Stimulated activated CD4-positive, alpha-beta T cell treated with anti-CD3 and anti-CD28 coated beads, TNF-alpha, amount 100 ng/mL, for 48 hours (primary cell): ENCODE data around the gene SEMA3E.

Source experiments
- DNase-seq, 3 donors: peaks; one replicate each; pipeline ENCODE4 v3.0.0-alpha.2; 2020; ENCODE audit warnings: low read depth in 3 of 3

SEMA3E gene

DNA sequence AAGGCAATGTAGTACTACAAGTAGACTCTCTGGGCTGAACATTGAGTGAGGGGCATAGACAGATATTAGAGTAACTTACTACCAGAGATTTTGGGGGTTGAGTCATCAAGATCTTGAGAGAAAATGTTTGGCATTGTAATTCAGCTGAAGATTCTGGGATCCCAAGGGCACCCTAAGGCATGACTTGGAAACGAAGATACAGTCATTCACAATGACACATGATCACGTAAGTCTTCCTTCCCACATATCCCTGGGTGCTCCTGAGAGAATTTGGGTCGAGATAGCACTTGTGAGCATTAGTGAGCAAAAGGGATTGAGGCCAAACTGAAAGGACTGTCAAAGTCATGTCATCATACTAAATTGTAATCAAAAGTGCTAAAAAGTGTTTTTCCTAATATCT lies 293.8 kb downstream of the SEMA3E start:
- DNase-seq = no peak

DNA sequence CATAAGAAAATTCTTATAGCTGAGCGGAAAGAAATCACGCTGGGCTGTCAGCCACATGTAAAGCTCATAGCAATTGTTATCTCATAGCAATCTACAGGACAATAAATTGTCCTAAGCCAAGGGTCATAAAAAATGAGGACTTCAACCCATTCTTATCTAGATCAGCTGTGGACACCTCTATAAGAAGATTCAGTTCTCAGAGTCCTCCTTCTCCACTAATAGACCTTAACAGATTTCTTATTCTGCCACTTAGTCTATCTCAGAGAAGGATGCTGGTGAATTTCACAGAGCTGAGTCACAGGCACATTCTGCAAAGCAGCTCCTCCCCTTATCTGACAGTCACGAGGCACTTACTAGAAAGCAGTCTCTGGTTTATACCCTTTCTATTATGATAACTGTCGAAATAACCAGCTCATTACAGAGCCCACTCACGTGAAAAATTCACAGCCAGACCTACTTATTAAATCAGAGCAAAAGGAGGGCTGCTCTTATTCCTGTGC lies 300.9 kb downstream of the SEMA3E start:
- DNase-seq = no peak

DNA sequence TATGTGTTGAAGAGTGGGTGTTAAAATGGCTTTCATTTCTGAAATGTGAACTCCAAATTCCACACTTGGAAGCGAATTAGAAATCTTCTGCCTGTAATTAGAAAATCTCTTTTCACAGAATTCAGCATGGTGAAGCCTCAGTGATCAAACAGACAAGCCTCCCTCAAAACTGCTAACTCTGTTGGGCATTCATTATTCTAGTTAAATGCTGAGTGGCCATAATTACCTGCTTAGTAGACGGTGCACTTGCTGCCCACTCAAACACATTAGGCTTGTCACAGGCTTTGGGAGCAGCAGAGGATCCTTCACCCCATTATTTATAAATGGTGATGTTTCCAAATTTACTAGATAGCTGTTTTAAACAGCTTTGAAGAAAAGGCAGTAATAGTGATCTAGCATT lies 309.0 kb downstream of the SEMA3E start:
- no peak for DNase-seq

DNA sequence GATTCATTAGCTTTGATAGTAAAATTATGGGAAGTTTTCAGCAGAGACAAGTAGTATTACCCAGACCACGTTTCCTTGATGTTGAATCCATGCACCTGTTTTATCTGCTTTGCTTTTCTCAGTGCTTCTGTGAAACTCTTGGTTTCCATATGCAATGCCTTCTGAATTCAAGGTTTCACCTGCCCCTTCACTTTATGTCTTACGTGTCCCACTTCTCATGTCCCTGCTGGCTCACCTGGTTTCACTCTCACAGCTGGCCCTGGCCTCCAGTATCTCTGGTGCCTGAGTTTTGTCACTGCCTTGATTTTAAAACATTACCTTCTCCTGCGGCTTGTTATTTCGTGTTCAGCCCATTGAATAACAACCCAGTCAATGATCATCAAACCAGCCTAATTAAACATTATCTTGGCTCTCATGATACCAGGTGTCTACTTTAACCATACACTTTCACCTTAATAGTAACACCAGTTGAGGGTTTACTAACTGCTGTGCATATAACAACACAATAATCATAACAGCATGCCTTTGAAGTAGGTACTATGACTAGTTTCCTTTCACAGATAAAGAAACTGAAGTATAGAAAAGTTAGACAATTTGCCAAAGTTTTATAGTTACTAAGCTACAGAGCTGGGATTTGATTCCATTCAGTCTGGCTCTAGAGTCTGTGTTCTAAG lies 310.5 kb downstream of the SEMA3E start:
- DNase-seq = no peak

DNA sequence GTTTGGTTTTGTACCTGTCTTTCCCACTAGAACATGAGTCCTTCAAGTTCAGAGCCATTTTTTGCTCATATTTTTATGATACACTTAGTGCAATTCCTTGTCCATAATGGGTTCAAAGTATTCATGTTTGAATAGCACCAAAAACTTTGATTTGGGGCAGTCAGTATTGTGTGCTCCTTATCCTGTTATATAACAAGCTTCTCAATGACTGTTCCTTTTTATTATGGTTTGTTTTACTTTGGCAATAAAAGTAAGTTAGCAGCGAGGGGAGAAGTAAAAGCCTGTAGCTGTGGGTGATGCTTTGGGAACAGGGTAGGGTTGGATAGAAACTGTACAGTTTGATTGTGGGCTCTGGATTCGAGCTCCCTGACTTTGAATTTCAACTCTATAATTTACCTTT lies 311.9 kb downstream of the SEMA3E start:
- DNase-seq = no peak

DNA sequence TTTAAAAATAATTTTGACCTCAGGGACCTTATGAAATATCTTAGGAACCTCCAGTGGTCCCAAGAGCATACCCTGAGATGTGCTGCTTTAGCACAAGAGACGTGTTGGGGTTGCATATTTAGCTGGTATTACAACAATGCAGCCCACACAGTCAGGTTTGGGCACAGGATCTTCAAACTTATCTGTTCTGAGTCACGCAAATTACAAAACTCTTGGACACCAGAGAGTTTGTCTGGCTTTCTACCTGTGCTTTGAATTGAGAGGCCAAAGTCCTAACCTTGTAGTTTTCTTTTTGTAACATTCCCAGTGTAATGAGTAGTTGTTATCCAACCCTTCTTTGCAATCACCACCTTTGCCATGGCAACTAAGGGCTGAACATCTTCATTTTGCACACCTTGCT lies 322.7 kb downstream of the SEMA3E start:
- no peak for DNase-seq

DNA sequence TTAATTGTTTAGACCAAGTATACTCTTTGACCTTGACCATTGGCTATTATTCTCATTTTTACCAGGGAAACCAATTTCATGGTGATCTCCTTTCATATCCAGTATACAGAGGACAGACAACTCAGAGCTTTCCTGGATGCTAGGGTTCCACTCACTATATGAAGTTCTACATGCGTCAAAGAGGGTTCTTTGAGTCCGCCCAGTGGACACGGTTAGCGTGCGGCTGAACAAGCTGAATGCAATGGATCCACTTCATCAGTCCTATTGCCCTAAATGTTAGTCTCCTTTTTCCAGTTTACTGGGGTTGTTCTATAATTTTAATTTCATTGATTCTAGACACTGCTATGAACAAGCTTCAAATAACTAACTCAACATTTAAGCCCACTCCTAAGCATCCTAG lies 323.9 kb downstream of the SEMA3E start:
- DNase-seq = no peak

DNA sequence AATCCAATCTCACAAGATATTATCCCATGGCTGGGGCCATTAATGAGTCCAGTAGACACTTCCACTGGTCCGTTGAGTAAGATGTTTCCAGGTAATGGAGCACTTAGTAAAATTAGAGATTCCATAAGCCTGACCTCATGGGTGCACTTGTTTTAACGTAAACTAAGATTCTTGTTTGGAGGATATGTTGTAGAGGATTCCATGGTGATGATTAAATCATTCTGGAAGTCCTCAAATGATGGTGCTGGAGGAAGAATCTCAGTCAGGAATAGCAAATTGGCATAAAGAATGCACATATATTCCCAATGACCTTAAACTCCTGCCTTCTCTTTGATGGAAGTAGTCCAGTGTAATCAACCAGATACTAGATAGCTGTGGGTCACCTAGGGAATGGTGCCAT lies 324.3 kb downstream of the SEMA3E start:
- no peak for DNase-seq

DNA sequence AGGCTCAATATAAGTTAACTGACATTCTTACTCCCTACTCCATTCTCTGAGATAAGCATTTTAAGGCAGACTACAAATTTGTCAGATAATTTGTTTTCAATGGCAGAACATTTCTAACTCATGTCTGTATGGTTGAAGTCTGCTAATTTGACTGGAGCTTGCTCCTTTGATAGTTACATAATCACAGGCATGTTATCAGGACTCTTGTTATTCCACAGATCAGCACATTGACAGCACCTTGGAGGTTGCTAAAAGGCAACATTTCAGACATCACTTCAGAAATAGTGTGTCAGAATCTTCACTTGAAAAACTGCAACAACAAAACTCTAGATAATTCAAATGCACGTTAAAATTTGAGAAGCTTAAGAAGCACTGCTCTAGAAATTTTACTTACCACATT lies 327.9 kb downstream of the SEMA3E start:
- DNase-seq = no peak

DNA sequence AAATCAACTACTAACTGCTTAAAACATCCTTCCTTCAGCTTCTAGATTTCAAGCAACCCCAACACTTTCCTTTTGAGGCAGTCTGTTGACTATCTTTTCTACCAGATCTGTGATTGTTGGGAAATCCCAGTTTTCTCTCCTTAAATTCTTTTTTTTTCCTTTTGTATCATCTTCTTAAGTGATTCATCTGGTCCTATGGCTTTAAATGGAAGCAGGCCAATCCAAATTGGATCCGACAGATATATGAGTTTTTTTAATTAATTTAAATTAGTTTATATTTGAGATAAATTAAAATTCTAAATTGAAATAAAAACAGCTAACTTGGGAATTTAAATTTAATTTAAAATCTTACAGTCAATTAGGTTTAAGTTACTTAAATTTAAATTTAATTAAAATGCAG lies 335.0 kb downstream of the SEMA3E start:
- DNase-seq = no peak
